NCI-H2227 (cell line): Measurements from ENCODE around the gene LY9.
A peak's percentile ranks its signal among the peaks of the same experiment; 100 is the strongest.

Source experiments
- DNase-seq: peaks from one replicate; lab custom pipeline; 2025; ENCODE audit not compliant: unreplicated experiment; lab: John Stamatoyannopoulos, UW

Gene LY9

GRCh38 chr1:160801836-160802580, 6.0 kb downstream of the LY9 start:
- no peak for DNase-seq

- DNase-seq = no peak
Observed at GRCh38 chr1:160806109-160806665, 10.2 kb downstream of the LY9 start.

DNA sequence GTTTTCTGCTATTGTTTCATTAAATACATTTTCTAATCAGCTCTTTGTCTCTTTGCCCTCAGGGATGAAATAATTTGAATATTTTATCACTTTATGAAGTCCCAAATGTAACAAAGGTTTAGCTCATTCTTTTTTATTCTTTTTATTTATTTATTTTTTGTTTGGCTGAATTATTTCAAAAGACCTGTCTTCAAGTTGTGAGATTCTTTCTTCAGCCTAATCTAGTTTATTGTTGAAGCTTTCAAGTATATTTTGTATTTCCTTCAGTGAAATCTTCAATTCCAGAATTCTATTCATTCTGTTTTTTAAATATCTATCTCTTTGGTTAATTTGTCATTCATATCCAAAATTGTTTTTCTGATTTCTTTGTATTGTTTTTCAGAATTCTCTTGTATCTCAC, 10.8 kb downstream of the LY9 start:
- no peak for DNase-seq

DNA sequence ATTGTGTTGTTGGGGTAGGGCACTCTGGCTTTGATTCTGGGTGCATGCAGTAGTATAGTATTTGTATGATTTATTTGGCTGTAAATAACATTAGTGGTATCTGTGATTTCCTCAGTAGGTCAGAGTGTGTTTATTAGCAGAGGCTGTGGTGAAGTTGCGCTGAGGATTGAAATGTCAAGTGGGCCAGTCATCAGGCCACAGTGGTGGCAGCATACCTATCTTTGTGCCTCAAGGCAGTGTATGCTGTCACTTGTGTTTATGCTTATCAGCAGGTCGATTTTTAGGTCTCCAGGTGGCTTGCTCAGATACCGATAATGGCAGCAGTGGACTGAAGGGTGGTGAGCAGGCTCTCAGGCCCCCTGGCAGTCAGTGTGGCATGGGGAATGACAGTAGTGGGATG, 11.3 kb downstream of the LY9 start:
- DNase-seq = no peak

DNA sequence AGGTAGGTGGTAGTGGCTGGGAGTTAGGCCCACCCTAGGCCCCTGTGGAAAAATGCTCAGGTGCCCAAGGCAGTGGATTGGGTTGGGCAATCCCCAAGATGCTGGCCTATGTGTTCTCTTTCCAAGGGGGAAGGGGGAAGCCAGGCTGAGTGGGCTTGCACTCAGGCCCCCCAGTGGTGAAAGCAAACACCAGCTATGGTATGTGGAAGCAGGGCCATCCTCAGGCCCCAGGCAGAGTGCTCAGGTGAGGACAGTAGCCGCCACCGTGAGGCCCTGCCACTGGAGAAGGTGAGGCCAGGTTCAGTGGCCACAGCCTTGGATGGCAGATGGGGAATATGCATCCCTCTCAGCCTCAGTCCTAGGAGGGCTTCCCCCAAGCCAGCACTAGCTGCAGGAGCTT, 11.8 kb downstream of the LY9 start:
- no peak for DNase-seq

- DNase-seq = no peak
Observed at GRCh38 chr1:160808289-160808688, 12.3 kb downstream of the LY9 start.

GRCh38 chr1:160810486-160810885, 14.5 kb downstream of the LY9 start:
- DNase-seq = no peak

- no peak for DNase-seq
Observed at GRCh38 chr1:160811147-160811546, 15.2 kb downstream of the LY9 start.

GRCh38 chr1:160813215-160813614, 17.2 kb downstream of the LY9 start:
- no peak for DNase-seq

DNA sequence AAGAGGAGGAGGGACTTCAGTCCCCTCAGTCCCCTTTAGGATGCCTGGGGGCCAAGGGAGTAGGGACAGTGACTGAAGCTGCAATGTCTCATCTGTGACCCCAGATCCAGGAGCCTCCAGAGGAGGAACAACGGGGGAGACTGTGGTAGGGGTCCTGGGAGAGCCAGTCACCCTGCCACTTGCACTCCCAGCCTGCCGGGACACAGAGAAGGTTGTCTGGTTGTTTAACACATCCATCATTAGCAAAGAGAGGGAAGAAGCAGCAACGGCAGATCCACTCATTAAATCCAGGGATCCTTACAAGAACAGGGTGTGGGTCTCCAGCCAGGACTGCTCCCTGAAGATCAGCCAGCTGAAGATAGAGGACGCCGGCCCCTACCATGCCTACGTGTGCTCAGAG, 18.3 kb downstream of the LY9 start:
- no peak for DNase-seq

DNA sequence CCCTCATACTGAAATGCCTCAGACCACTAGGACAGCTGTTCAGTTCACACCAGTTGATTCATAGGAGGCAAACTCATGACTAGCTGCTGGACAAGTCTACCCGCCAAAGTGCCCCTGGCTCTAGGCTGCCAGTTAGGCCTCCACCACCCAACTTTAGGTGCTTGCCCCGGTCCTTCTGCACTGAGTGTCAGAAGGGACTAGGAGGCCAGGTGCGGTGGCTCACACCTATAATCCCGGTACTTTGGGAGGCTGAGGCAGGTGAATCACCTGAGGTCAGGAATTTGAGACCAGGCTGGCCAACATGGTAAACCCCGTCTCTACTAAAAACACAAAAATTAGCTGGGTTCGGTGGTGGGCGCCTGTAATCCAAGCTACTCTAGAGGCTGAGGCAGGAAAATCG, 18.9 kb downstream of the LY9 start:
- no peak for DNase-seq

- DNase-seq = no peak
Observed at GRCh38 chr1:160818207-160818937, 22.4 kb downstream of the LY9 start.

DNA sequence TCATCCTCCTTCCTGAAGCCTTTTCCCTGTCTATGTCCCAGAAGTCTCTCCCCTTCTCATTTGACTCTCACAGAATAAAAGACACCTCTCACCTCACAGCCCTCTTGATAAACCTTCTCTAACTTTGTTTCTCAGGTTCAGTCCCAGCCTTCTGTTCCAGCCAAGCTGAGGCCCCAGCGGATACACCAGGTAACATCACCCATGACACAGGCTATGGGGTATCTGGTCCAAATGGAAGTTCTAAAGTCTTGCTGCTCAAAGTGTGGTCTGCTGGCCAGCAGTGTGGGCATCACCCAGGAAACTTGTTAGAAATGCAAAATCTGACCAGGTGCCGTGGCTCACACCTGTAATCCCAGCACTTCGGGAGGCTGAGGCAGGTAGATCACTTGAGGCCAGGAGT, 23.2 kb downstream of the LY9 start:
- no peak for DNase-seq

DNA sequence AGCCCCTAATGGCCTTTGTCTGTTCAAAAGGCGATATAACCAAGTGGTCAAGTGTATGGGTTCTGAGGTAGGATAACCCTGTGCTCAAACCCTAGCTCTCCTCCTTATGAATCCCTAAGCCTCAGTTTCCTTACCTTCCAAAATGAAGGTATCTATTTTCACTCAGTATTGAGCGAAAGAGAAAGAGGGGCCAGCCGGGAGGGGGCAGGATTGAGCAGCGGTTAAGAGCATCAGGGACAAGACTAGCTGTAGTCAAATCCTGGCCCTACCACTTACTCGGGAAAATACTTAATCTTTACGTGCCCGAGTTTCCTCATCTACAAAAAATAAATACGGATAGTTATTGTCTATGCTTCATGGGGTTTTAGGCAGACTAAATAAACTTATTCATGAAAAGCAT, 25.7 kb downstream of the LY9 start:
- DNase-seq = no peak

DNA sequence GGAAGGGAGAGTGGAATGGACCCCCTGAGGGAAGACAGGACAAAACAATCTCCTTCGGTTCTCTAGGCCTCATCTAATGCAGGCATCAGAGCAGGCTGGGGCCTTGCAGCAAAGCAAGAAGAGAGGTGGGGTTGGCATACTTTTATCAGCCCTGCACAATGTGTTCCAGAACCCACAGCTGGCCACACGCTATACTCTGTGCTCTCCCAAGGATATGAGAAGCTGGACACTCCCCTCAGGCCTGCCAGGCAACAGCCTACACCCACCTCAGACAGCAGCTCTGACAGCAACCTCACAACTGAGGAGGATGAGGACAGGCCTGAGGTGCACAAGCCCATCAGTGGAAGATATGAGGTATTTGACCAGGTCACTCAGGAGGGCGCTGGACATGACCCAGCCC, 27.3 kb downstream of the LY9 start:
- DNase-seq = no peak

GRCh38 chr1:160826546-160826945, 30.6 kb downstream of the LY9 start:
- DNase-seq = no peak

DNA sequence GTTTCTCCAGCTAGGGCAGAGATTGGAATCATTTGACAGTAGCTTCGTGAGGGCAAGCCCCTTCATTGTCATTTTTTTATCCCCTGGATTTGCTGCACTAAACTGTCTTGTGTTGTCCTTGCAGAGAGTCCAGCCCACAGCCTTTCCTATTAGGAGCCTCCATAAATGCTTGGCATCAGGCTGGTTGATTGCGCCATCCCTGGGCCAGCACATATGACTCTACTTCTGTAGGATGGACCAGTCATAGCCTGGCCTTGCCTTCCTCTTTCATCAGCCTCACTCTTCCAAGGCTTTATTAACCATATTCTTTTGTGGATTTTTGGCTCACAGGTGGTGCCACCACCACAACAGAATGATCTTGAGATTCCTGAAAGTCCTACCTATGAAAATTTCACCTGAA, 31.4 kb downstream of the LY9 start:
- DNase-seq = no peak

- no peak for DNase-seq
Observed at GRCh38 chr1:160829766-160830165, 33.8 kb downstream of the LY9 start.

GRCh38 chr1:160830321-160831153, 34.6 kb downstream of the LY9 start:
- peak; percentile 59 for DNase-seq

DNA sequence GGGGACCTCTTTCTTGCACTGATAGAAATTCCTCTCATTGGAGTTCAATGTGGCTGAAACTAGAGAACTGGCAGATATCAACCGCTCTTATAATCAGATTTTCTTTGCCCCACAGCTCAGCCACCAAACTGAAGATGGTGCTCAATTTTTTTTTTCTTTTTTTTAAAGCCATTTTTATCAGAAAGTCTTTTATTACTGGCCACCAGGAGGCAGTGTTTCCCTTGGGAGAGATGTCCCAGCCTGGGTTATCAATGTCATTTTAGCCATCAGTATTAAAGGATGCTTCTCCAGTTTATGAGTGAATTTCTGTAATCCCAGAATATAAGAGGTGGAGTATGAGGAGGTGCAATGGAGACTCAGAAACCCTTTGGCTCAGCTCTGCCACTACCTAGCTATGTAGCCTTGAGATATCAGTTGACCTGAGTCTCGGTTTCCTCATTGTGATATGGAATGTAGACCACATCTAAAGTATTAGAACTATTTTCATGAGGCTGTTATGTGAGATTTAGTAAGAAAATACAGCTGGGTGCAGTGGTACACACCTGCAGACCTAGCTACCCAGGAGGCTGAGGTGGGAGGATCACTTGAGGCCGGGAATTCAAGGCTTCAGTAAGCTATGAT, 39.1 kb downstream of the LY9 start:
- peak; percentile 38 for DNase-seq

DNA sequence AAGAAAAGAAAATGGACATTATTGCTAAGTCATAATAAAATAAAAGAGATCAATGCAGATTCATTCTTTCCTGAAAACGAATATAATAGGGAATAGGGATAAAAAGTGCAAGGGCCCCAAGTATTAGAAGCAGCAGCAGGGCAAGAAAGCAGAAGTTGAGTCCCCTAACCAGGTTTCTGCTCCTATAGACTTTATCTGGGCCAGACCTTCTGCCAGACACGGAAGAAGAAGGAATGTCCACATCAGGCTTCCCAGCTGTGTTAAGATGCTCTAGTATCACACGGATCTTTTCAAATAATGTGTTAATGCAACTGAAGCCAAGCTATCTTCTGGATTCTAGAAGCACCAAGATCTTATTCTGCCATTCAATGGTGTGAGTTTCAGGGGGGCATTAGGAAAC, 39.8 kb downstream of the LY9 start:
- DNase-seq = no peak
